Stimulated activated CD8-positive, alpha-beta memory T cell treated with anti-CD3 and anti-CD28 coated beads, Interleukin-15, amount 100 ng/mL, for 24 hours (primary cell): ENCODE data around the gene RB1.

Experiments
- DNase-seq: peaks from one replicate; pipeline ENCODE4 v3.0.0-alpha.2; 2020; ENCODE audit warnings: low read depth

The RB1 gene

DNA sequence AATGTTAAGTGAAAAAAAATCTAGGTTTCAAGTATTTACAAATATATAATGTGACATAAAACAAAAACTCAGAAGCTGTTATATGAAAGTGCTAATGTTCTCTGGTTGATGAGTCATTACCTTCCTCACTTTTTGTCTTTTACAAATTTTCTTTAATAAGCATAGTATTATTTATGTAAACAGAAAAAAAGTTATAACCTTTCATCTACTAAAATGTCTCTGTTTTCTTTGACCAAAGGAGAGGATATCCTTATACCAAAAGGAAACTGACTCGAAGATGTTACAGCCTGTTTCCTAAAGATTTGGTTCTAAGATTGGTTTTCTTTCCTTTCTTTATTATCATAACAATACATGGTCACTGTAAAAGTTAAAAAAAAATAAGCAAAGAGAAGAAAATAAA is 191.3 kb downstream of the RB1 start:
- no peak for DNase-seq

DNA sequence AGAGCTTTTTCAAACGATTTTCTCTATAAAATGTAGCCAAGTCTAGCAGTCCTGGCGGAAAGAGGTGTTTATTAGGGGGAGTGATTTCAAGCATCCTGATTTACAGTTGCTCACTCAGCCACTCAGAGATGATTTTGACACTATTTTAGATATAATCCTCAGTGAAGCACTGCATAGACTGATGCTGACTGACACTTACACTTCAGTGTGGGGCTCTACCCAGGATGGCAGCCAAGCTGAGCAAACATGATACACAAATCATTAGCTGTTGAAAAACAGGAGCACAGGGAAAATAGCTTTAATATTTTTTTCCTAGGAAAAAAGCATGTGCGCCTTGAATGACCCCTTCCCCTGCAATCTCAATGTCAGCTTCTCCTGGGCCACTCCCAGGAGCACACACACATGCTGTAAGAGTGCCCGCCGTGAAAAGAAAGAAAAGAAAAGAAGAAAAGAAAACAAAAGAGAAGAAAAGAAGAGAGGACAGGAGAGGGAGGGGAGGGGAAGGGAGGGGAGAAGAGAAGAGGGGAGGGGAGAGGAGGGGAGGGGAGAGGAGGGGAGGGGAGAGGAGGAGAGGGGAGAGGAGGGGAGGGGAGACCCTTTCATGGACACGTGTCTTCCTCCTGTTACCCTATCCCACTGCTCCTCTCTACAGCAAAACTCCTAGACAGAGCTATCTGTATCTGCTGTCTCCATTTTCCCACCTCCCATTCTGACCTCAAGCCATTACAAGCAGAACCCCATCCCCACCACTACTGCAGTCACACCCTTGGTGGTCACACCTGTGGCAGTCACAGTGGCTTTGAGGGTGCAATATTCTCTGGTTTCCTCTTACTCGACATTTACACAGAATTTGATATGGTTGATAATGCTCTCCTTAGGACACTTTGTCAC is 193.0 kb downstream of the RB1 start:
- DNase-seq, result no peak

DNA sequence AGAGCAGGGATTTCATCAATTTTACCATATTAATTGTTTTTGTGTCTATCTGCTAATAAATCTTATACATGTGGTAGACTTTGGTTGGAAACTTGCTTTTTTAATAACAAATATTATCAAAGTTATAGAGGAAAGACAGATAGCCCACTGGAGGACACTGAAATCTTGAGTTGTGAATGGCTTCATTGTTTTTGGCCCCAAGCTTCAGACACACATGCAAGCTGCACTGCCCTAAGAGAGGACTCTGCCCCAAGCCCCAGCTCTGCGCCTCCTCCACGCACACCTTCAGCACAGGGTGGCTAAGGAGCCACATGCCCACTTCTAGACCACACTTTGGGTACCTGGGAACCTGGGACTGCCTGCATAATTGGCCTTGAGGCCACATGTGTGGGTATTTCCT is 194.1 kb downstream of the RB1 start:
- DNase-seq, result no peak

DNA sequence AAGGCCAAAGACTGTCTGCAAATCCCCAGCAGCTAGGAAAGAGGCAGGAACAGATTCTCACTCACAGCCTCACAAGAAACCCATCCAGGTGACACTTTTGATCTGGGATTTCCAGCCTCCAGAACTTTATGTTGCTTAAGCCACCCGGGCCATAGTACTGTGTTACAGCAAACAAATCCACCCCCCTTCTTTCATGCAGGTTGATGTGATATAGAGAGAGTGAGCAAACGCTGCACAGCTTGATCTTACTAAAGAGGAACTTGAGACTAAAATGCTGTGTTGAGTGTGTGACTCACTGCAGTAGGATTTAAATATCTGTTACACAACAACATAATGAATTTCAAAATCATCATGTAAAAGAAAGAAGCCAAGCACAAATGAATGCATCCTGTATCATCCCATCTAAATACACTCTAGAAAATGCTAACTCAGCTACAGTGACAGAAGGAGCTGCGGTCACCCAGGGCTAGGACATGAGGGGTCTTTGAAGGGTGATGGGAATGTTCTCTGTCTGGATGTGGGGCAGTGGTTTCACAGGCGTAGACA is 197.2 kb downstream of the RB1 start:
- DNase-seq, result no peak

DNA sequence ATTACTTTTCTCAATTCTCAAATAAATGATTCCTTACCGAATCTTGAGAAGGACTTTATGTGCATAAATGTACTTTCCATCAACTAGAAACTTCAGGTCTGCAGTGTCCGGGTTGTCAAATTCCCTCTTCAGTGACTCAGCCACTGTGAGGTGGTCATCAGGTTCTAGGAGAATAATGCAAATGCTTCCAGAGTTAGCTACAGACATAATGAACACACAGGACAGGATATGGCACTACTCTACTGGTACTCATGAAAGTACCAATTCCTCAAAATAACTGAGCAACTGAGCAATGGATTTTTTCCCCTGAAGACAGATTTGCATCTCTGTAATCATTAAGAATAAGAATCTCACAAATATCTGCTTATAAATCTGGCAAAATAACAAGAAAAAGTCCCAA is 198.2 kb downstream of the RB1 start:
- DNase-seq, result no peak

DNA sequence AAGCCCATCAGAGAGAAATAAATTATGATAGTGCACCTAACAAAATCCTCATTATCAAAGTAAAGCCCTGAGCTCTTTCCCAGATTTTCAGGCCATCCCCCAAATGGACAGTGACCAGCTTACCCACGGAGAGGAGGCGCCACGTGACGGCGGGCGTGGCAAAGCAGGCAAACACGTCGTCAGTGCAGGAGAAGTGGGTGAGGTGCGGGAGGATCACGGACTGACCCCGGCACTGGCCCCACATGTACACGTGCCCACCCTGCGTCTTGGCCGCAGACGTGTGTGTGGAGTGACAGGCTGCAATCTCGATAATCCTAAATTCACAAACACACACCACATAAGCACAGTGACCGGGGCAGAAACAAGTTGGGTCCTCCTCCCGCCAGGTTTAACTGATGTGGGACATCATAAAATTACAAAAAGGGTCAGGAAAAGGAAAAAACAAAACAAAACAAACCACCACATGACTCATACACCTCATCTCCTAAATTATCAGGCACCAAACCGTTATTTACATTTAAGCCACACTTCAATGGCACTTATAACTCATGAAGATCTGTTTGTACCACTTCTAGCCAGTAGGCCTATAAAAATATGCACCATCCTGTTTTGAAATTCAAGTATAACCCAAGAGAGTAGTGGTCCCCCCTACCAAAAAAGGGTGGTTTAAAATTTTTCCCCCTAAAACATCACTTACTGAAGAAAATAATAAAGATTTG is 199.2 kb downstream of the RB1 start:
- DNase-seq, result no peak

DNA sequence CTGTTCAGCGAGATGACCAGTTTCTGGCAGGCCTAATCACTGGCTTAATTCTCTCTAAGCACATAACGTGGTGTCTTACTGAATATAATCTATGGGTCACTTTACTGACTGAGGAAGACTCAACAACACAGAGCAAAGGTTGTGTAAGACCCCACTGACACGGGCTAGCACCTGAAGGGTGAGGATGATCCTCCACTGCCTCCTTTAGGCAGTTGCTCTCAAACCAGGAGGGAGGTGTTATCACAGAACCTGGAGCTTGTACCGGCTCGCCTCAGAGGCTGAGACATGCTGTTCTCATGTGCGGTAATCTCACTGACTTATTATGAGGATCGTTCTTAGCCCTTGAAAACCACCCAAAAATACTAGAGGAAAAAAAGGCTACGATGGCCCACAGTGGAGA is 201.1 kb downstream of the RB1 start:
- DNase-seq, result no peak

DNA sequence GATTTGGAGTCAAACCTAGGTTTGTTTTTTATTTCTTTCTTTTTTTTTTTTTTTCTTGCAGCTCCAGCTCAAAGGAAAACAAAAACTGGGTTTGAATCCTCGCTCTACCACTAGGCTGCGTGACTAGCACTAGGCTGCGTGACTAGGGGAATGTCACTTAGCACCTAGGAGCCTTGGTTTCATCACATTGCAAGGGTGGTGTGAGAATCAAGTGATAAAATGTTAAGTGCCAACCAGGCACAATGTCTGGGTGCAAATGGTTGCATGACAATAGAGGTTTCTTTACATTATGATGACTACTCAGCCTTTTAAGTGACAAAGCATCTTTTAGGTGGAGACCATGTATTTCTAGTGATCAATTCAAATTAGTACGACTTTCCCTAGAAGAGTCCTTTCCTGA is 201.5 kb downstream of the RB1 start:
- DNase-seq, result no peak

DNA sequence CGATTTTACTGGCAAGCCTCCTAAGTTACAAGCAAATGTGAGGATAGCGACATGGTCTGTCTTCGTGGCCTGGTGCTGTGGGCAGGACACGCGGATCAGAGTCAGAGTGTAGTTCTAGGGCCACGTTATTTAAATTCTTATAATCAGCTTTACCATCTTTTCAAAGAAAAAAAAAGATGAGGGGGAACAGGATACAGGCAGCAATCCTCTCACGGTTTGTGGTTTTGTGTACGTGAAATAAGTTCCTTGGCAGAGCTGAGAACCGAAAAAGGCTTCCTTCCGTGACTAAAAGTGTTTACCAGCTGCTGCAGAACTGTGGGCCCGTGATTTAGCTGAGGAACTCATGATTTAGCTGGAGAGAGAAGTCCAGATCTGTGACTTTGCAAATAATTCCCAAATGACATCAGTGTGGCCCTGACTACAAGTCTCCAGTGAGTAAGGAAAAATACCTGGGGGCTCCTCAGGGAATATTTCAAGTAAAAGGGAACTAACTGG is 202.1 kb downstream of the RB1 start:
- no peak for DNase-seq

DNA sequence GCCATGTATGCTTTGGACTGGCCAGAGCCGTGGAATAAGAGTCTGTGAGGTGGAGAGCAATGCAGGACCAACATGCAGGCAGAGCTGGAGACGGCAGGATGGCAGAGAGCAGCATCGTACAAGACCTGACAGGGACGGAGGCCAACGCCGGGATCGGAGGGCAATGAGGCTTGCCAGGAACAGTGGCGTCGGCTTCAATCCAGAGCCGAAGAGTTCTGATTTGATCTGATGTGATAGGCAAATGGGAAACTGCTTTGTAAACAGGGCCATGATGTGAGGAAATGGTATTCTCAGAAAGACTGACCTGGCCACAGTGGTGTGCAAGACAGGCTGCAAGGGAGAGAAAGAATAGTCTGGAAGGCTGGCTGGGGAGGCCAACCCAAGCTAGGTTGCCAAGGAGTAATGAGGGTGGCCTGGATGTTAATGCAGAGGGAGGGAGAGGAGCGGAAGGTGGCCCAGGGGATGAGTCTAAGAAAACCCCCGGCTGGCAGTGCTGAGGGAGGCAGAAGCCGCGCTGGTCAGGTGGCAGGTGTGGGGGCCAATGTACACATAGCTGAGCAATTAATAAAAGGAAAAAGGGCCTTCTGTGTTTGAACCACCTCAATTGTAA is 202.6 kb downstream of the RB1 start:
- DNase-seq, result no peak

DNA sequence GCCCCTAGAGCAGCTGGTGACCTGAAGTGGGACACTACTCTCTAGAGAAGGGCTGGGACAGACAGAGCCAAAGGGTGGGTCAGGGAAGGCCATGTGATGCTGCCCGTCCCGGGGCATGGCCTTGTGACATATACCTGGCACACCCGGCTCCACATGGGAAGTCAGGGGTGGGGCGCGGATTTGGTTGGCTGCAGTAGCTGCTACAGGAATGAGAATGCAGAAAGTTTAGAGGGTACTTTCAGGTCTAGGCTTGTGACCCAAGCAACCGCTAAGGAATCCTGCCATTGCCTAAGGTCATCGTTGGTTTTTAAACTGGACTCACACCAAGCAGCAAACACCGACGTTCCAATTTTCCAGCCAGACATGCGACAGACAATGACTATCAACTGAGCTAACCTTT is 203.5 kb downstream of the RB1 start:
- DNase-seq, result no peak

DNA sequence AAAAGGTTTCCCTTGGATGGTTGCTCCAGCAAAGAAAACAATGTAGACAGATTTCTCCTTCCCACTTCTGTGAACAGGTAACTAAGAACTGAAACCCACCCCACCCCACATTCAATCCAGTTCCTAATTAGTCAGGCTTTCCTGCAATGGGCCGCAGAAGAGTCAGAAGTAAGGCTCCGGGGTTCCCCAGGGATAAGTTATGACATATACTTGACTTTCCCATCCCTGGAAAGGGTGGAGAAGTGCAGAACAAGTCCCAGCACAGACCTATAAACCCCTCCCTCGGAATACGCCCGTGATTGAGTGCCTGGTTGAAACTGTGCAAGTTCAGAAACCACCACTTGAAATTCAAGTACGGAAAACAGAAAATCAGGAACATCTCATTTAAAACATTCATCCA is 204.5 kb downstream of the RB1 start:
- no peak for DNase-seq

DNA sequence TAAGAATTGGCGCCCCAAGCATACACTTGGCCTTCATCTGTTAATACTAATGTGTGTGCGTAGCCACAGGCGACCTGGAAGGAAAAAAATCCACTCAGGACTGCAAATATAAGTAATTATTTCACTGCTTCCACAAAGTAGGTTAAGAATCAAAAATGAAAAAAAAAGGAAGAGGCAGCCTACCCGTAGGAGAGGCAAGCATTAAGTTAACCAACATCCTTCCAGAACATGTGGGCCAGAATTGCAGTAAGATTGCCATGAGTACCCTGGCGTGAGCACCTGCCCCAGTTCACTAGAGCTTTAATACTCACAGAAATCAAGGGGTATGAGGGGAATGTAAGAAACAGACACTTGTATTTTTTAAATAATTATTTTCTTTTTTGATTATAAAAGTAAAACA is 207.1 kb downstream of the RB1 start:
- no peak for DNase-seq

DNA sequence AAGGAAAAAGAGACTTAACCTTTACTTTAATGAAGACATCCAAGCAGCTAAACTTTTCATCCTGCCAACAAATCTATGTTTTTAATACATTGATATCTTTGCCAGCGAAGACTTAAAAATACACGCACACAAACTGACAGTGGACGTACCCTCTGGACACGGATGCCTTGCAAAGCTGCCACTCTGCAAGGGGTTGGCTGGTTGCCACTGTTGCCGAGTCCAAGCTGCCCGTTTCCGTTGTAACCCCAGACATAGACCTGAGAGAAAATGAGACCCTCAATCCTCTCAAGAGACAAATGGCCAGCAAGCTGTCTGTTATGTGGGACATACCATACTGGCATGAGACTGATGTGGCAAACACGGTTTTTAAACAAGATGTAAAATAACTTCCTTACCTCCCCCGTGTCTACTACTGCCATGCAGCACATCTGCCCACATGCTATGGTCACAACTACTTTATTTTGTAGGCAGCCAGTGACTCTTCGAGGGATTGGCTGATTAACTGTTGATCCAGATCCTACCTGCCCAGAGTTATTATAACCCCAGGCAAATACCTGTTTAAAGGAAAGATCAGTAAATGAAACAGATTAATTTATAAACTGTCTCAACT is 208.2 kb downstream of the RB1 start:
- no peak for DNase-seq

DNA sequence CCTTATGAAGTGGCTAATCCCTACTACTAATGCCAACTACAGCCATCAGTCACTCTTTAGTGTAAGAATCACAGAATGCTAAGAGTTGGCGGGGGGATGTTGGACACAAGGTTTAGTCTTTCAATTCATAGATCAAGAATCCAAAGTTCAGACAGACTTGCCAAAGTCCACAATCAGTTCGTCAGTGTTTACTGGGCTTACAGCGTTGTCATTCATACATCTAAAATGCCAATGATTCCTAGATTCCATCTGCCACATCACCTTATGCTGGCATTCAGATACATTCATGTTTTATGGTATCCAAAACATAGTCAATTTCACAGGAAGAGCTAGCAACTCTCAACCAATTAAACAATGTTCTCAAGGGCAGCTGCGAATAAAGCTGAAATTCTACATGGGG is 211.2 kb downstream of the RB1 start:
- DNase-seq, result no peak

DNA sequence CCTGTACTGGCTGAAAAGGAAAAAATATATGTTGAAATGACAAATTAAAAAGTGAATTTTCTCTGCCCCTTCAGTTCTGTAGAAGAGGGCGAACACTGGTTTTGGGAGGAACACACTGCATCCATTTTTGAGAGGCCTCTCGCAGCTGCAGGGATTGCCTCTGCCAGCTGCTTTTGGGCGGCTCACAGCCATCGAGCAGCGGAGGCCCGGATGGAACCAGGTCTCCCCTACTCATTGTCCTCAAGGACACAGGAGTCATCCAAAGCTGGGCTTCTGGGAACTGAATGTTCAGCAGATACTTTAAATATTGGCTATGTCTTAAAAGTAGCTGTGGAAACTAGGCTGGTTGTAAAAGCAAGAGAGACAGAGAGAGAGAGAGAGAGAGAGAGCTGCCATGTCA is 212.2 kb downstream of the RB1 start:
- DNase-seq, result no peak

DNA sequence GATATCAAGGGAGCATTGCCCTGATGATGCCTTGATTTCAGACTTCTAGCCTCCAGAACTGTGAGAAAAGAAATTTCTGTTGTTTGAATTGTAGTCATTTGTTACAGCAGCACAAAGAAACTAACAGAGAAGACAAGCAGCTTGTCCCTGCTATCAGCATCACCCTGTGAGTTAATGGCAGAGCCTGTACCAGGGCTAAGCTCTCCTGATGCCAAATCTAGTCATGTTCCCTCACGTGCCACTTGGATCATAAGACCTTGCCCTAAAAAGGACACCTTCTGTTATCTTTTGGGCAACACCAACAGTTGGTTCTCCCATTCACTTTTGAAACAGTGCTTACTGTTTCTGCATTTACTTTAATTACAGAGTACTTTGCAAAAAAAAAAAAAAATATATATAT is 214.5 kb downstream of the RB1 start:
- no peak for DNase-seq

DNA sequence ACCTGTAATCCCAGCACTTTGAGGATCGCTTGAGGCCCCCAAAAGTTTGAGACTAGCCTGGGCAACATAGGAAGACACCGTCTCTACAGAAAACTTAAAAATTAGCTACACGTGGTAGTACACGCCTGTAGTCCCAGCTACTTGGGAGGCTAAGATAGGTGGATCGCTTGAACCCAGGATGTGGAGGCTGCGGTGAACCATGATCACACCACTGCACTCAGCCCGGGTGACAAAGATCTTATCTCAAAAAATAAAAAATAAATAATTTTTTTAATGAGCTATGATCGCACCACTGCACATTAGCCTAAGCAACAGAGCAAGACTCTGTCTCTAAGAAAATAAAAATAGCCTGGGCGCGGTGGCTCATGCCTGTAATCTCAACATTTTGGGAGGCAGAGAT is 222.7 kb downstream of the RB1 start:
- no peak for DNase-seq

DNA sequence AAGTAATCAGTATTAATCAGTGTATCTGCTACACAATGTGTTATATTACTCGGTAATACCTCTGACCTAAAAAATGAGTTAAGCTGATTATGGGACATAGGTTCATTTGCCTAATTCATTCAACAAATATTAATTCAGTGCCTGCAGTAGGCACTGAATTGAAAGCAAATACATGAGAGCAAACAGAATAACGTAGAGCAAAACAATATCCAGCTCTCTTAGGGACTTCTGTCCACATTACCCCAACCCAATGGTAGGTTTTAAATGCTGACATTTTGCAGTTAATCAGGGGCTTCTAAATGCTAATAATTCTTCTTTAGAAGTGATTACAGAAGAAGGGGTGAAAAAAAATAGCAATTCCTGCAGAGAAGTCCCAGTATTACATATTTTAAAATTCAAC is 224.4 kb downstream of the RB1 start:
- no peak for DNase-seq

DNA sequence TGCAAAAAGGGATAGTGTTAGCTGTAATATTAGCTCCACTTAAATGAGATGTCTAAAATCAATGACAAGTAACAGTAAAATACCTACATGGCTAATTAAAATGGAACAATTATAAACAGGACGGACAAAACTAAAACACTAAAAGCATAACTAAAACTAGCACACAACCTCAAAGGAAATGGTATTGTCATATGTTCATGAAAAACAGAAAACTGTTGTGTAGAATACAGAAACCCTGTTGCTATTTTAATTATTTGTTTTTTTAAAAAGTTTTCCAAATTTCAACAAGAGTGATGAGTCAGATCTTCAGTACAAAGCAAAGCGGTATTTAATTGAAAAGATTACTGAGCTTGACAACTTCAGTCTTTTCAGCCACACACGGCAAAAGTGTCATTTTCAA is 225.2 kb downstream of the RB1 start:
- no peak for DNase-seq

DNA sequence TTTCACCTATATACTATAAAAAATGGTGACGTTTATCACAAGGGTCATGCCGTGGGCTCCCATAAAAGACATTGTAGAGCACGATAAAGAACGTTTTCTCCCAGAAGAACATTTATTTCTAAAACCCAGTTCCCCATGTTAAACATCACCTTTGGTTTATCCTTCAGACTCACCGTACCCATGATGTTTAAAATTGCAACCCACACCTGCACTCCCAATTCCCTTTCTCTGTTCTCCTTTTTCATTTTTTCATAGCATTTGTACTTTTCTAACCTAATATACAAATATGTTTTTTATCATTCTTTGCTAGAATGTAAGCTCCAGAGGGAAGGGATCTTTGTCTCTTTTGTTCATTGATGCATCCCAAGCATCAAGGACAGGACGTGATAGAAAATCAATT is 227.3 kb downstream of the RB1 start:
- no peak for DNase-seq
